ENCODE data around the gene SLC1A7. TPM values are rescaled to one million over a fixed set of nuclear protein-coding genes. Genes with fewer than 3 reads are reported as not detected.

SLC1A7 gene
- total RNA-seq, 1 experiment from 2014 or later, result not detected

GRCh38 chr1:53083636-53084588, 58.5 kb downstream of the SLC1A7 start:
- H3K4me1 ChIP-seq (ENCODE audit: control insufficient read depth in 1 of 2, insufficient read depth in 2 of 2, low read length in 2 of 2), result peaks cover 0 to 7% of the 10 kb centered on the region in 2 experiments; a peak in 1 of 4 replicates
- H3K9me3 ChIP-seq (ENCODE audit: control insufficient read depth in 1 of 2, insufficient read depth in 1 of 2, low read depth in 1 of 2, low read length in 2 of 2), result no peaks in the 10 kb centered on the region
- ATAC-seq, result no peak
- RAD21 ChIA-PET (ENCODE audit: low non-redundant PET in 1 of 2, low total read pairs in 2 of 2, uncharacterized antibody in 2 of 2, unreplicated experiment in 2 of 2), result no interaction called here
- H2AFZ ChIP-seq (ENCODE audit: low read depth, low read length, poor library complexity, severe bottlenecking), result no peak overlapping the region
- CTCF ChIA-PET, result no interaction called here
- no peak overlapping the region for H3K9ac ChIP-seq (ENCODE audit: low read length)
- H4K20me1 ChIP-seq (ENCODE audit: insufficient read depth), result no peaks in the 10 kb centered on the region
- POLR2A ChIA-PET, result no interaction called here
- intact Hi-C loops (cut with micrococcal nuclease), result no loop called here
- H3K4me2 ChIP-seq (ENCODE audit: low read length), result no peak overlapping the region
- H3K27ac ChIP-seq (ENCODE audit: low read depth, low read length), result no peak overlapping the region
- TF ChIP-seq TCF7L2 (IDR thresholded peaks at IDR 0.05; ENCODE audit: borderline replicate concordance, extremely low read depth, insufficient read depth, insufficient read length), result no peak
- TF ChIP-seq RAD21 (IDR thresholded peaks at IDR 0.05; ENCODE audit: low read depth), result no peak
- TF ChIP-seq EZH2 (IDR thresholded peaks at IDR 0.05), result no peak
- TF ChIP-seq ZFX (IDR thresholded peaks at IDR 0.05), result no peak
- no peak for TF ChIP-seq ZNF274 (IDR thresholded peaks at IDR 0.05; ENCODE audit: low read depth, low read length)
- no peak for TF ChIP-seq POLR2AphosphoS5 (IDR thresholded peaks at IDR 0.05; ENCODE audit: low read depth, low read length)
- TF ChIP-seq YY1 (IDR thresholded peaks at IDR 0.05; ENCODE audit: extremely low read depth, insufficient replicate concordance, low read depth, low read length), result no peak
- TF ChIP-seq EGR1 (IDR thresholded peaks at IDR 0.05; ENCODE audit: low read depth), result no peak
- no peak for TF ChIP-seq REST (IDR thresholded peaks at IDR 0.05; ENCODE audit: low read depth)
- no peak for TF ChIP-seq ZBTB33 (IDR thresholded peaks at IDR 0.05; ENCODE audit: extremely low read depth, insufficient replicate concordance, low read length)
- no peaks in the 10 kb centered on the region for H3K9me2 ChIP-seq (ENCODE audit: insufficient read depth)
- DNase-seq (ENCODE audit: low read depth, low spot score), result no peak
- no peaks in the 10 kb centered on the region for H3K36me3 ChIP-seq (ENCODE audit: control insufficient read depth in 1 of 2, insufficient read depth in 2 of 2, low read length in 2 of 2)
- BruUV-seq (replicated peaks), result no TSS peak
- H3K79me2 ChIP-seq (ENCODE audit: insufficient read depth, low read length), result no peaks in the 10 kb centered on the region
- no peaks in the 10 kb centered on the region for H3K27me3 ChIP-seq (ENCODE audit: insufficient read depth, low read length)
- no peak overlapping the region for H3K4me3 ChIP-seq (replicated peaks in 1 of 2; ENCODE audit: low read depth in 1 of 2, low read length in 2 of 2)

Data from HCT116 (cell line).